Adrenal gland (tissue), 5 donors: ENCODE results near the gene ACAP3.

ENCODE experiments used
- CTCF ChIP-seq, 6 experiments: fragments of 450-650 bp in 4 of 6; fragments of 200-600 bp in 2 of 6; sonication (generic) in 1 of 6; IDR thresholded peaks; 1 replicate in 5 of 6; 2 replicates in 1 of 6; pipeline versions ENCODE4 v1.5.1 to v1.8.0; 2016 to 2021; ENCODE audit warnings: antibody characterized with exemption in 6 of 6, mild to moderate bottlenecking in 2 of 6, moderate library complexity in 1 of 6
- POLR2A ChIP-seq, 2 donors: fragments of 450-650 bp; IDR thresholded peaks; one replicate each; pipeline ENCODE4 v1.6.1; 2017; ENCODE audit warnings: antibody characterized with exemption in 2 of 2, mild to moderate bottlenecking in 2 of 2, moderate library complexity in 1 of 2
- donor health status: DM: no; HTN: no; CAD: no.

GRCh38 chr1:1268284-1268682, 39.4 kb downstream of the ACAP3 start:
- TF ChIP-seq CTCF (IDR thresholded peaks at IDR 0.05) (no peak), POLR2A (IDR thresholded peaks at IDR 0.05) (no peak)
